Lung (tissue), 12 donors: ENCODE data around the gene EFNA5. TPM values are rescaled to one million over a fixed set of nuclear protein-coding genes. Genes with fewer than 3 reads are reported as not detected.
A peak's percentile ranks its signal among the peaks of the same experiment; 100 is the strongest.

ENCODE experiments used
- ATAC-seq: fragments of 200-7000 bp; cut with Tn5 transposase; one replicate; pipeline ENCODE4 v1.9.1; 2020; ENCODE audit warnings: moderate number of reproducible peaks; ENCODE audit not compliant: insufficient read depth, low FRiP score
- DNase-seq, 3 donors: peaks; one replicate each; pipeline ENCODE4 v3.0.0-alpha.2; 2013 to 2017
- H3K27ac ChIP-seq, 2 donors: one replicate each; pipeline ENCODE4 v1.5.1; 2013; ENCODE audit warnings: mild to moderate bottlenecking in 2 of 2, moderate library complexity in 2 of 2, control low read depth in 1 of 2, inconsistent platforms in 1 of 2, low read depth in 1 of 2, low read length in 1 of 2
- H3K27me3 ChIP-seq, 3 donors: one replicate each; pipeline ENCODE4 v1.5.1; 2013; ENCODE audit warnings: low read length in 2 of 3; ENCODE audit not compliant: control insufficient read depth in 3 of 3, insufficient read depth in 3 of 3
- H3K36me3 ChIP-seq, 4 donors: one replicate each; pipeline ENCODE4 v1.5.1; 2013; ENCODE audit warnings: low read length in 4 of 4, mild to moderate bottlenecking in 1 of 4, moderate library complexity in 1 of 4; ENCODE audit not compliant: control insufficient read depth in 4 of 4, insufficient read depth in 4 of 4
- H3K4me1 ChIP-seq, 5 donors: one replicate each; pipeline ENCODE4 v1.5.1; 2013; ENCODE audit warnings: low read length in 5 of 5, mild to moderate bottlenecking in 2 of 5, moderate library complexity in 1 of 5; ENCODE audit not compliant: control insufficient read depth in 5 of 5, insufficient read depth in 5 of 5
- H3K4me3 ChIP-seq: one replicate; pipeline ENCODE4 v1.5.1; 2013; ENCODE audit warnings: mild to moderate bottlenecking, control low read depth, moderate library complexity
- H3K9ac ChIP-seq, 2 donors: one replicate each; pipeline ENCODE4 v1.5.1; 2013; ENCODE audit warnings: low read length in 2 of 2, control low read depth in 1 of 2; ENCODE audit not compliant: insufficient read depth in 1 of 2
- H3K9me3 ChIP-seq, 4 donors: one replicate each; pipeline ENCODE4 v1.5.1; 2013; ENCODE audit warnings: low read length in 3 of 4, mild to moderate bottlenecking in 1 of 4, moderate library complexity in 1 of 4; ENCODE audit not compliant: control insufficient read depth in 4 of 4, insufficient read depth in 3 of 4
- WGBS, 2 donors: extraction: QIAGEN DNeasy Blood & Tissue Kit; methylation state at CpG; one replicate each; pipeline ENCODE4 v1.1.7; 2013; 5-methylcytosine and 5-hydroxymethylcytosine counted together
- polyA plus RNA-seq, 2 donors: library from polyadenylated mRNA; stranded (reverse); fragments of 200-250 nt; gene quantifications; one replicate each; pipeline ENCODE4 v1.2.1, GENCODE V29; 2013
- total RNA-seq, 2 donors: library from RNA; depleted of rRNA in 1 of 2; stranded (reverse); fragments of >200 nt in 1 of 2; gene quantifications; one replicate each; pipeline ENCODE4 v1.2.1, GENCODE V29; 2014 to 2021
- TF ChIP-seq, protein P1 (sequence below): IDR thresholded peaks from 2 replicates; pipeline ENCODE4 v1.5.1; 2012; ENCODE audit warnings: mild to moderate bottlenecking; ENCODE audit errors: control extremely low read depth, extremely low read depth
- donor health status: control.
- donor health status: control.
- donor health status: Bipolar disorder and iron deficiency.
- donor health status: healthy.
- donor health status: DM: yes; HTN: yes; CAD: no.

EFNA5 gene
- total and polyA plus RNA-seq, 4 donors = 2.1 to 18.4 (median 7.8) TPM

DNA sequence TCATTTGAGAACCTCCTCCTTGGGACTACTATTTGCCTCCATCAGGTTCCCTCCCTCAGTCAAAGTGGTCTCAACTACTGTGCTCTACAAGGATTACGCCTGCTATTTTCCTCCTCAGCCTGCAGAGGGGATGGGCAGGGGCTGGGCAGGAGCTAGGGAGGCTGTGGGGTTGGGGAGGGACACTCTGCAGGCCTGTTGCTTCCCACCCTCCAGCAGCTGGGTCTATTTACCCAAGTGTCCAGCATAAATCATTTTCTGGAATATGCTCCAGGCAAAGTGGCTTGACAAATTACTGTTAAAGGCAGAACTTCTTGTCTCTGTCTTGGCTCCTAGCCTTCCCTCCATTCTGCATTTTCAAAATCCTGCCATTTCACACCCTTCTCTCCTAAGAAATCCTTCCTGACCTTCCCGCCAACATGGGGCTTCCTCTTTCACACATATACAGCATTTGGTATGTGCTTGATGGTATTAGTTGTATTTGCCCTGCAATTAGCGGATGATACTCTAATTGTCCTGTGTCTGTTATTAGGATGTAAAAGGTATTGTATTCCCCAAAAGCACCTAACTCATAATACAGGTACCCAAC, 106.7 kb downstream of the EFNA5 start:
- peak in 1 of 3 donors; percentile 69 for DNase-seq
- Histone ChIP-seq H3K27ac (no peak overlapping the region), H3K9me3 (no peaks in the 10 kb centered on the region), H3K4me1 (peaks cover 0 to 42% (median 13%) of the 10 kb centered on the region in 5 donors), H3K27me3 (no peaks in the 10 kb centered on the region), H3K4me3 (no peak overlapping the region), H3K36me3 (no peaks in the 10 kb centered on the region), H3K9ac (no peak overlapping the region)
- TF ChIP-seq, protein P1, sequence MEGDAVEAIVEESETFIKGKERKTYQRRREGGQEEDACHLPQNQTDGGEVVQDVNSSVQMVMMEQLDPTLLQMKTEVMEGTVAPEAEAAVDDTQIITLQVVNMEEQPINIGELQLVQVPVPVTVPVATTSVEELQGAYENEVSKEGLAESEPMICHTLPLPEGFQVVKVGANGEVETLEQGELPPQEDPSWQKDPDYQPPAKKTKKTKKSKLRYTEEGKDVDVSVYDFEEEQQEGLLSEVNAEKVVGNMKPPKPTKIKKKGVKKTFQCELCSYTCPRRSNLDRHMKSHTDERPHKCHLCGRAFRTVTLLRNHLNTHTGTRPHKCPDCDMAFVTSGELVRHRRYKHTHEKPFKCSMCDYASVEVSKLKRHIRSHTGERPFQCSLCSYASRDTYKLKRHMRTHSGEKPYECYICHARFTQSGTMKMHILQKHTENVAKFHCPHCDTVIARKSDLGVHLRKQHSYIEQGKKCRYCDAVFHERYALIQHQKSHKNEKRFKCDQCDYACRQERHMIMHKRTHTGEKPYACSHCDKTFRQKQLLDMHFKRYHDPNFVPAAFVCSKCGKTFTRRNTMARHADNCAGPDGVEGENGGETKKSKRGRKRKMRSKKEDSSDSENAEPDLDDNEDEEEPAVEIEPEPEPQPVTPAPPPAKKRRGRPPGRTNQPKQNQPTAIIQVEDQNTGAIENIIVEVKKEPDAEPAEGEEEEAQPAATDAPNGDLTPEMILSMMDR = no peak
- WGBS, 2 donors = 88 to 89% methylated on average over 3 of the region's 3 CpGs
- no peak for ATAC-seq

DNA sequence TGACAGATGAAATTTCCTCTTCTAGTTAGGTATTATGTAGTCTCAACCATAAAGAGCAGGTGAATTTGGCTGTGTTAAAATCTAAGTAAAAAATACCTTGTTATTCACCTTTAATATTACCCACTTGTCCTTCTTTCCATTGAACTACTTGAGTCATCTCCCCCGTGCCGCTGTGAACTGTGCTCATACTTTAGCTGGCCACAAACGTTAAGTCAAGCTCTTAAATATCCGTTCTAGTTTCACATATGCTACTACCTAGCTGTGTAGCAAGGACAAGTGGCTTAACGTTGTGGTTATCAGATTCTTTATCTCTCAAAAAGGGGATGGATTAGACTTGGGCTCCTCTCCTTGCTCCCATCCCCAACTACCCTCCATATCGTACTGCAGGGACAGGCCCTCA, 110.4 kb downstream of the EFNA5 start:
- Histone ChIP-seq H3K9ac (no peak overlapping the region), H3K27me3 (no peaks in the 10 kb centered on the region), H3K4me1 (peaks cover 0 to 19% (median 2%) of the 10 kb centered on the region in 5 donors), H3K9me3 (no peaks in the 10 kb centered on the region), H3K36me3 (no peaks in the 10 kb centered on the region), H3K4me3 (no peak overlapping the region), H3K27ac (no peak overlapping the region)
- TF ChIP-seq, protein P1 = no peak
- no peak for DNase-seq
- ATAC-seq = no peak
- WGBS, 2 donors = 77 to 90% methylated on average over 6 of the region's 6 CpGs

DNA sequence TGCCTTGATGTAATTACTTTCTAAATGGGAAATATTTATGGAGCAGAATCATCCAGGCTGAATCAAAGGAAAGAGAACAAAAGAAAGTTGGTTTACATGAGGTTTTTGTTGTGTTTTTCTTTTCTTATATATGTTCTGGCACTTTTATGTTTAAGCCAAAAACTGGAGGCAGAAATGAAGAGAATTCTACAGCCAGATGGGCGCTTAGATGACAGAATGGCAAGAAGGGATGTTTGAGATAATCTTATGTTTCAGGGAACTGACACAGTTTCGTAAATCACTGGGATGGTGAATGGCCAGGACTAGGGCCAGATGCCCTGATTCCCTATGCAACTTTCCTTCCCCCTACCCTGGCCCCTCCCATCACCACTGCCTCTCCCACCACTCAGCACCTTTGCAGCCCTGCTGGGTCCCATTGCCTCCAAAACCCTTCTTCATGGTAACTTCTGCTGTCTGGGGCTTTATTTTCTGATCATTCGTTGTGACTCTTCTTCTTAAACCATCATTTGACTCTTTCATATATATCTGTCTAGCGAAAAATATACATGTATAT, 111.8 kb downstream of the EFNA5 start:
- peaks cover 0 to 13% (median 1%) of the 10 kb centered on the region in 5 donors for H3K4me1 ChIP-seq
- H3K27me3 ChIP-seq = no peaks in the 10 kb centered on the region
- H3K9me3 ChIP-seq = no peaks in the 10 kb centered on the region
- WGBS, 2 donors = 91 to 92% methylated on average over 4 of the region's 4 CpGs
- no peaks in the 10 kb centered on the region for H3K36me3 ChIP-seq
- ATAC-seq (no peak), DNase-seq (no peak)
- H3K27ac ChIP-seq = no peak overlapping the region
- TF ChIP-seq, protein P1 = no peak
- no peak overlapping the region for H3K9ac ChIP-seq
- H3K4me3 ChIP-seq = no peak overlapping the region
